ENCODE measurements around the gene KCND3.

GRCh38 chr1:111971396-111971795 is 18.1 kb downstream of the KCND3 start:
- TF ChIP-seq CTCF (conservative IDR thresholded peaks at IDR 0.05; ENCODE audit: low read depth in 2 of 2): no peak
- TF ChIP-seq EZH2 (IDR thresholded peaks at IDR 0.05; ENCODE audit: low read depth, unreplicated experiment): no peak
- no peak for TF ChIP-seq JUNB (IDR thresholded peaks at IDR 0.05; ENCODE audit: unreplicated experiment)
- TF ChIP-seq POLR2AphosphoS5 (IDR thresholded peaks at IDR 0.05; ENCODE audit: low read depth): no peak
- TF ChIP-seq ZNF114 (CRISPR knock-in tag; IDR thresholded peaks at IDR 0.05): no peak
- TF ChIP-seq EZH2phosphoT487 (IDR thresholded peaks at IDR 0.05; ENCODE audit: unreplicated experiment): no peak
- TF ChIP-seq REST (IDR thresholded peaks at IDR 0.05; ENCODE audit: unreplicated experiment): no peak
- TF ChIP-seq NANOG (IDR thresholded peaks at IDR 0.05; ENCODE audit: borderline replicate concordance): no peak
- no peak for TF ChIP-seq CREB1 (CRISPR knock-in tag; IDR thresholded peaks at IDR 0.05; ENCODE audit: low read depth)
- no peak for TF ChIP-seq ZNF462 (CRISPR knock-in tag; IDR thresholded peaks at IDR 0.05)
- no peak for TF ChIP-seq ZNF331 (CRISPR knock-in tag; IDR thresholded peaks at IDR 0.05; ENCODE audit: low read depth)
- TF ChIP-seq ETS1 (IDR thresholded peaks at IDR 0.05): no peak
